ENCODE data around the gene PDLIM4. TPM values are rescaled to one million over a fixed set of nuclear protein-coding genes. Genes with fewer than 3 reads are reported as not detected.
A peak's percentile ranks its signal among the peaks of the same experiment; 100 is the strongest.

PDLIM4 gene
- total and polyA plus RNA-seq, 2 experiments from 2014 or later = 84.4 to 156 TPM

DNA sequence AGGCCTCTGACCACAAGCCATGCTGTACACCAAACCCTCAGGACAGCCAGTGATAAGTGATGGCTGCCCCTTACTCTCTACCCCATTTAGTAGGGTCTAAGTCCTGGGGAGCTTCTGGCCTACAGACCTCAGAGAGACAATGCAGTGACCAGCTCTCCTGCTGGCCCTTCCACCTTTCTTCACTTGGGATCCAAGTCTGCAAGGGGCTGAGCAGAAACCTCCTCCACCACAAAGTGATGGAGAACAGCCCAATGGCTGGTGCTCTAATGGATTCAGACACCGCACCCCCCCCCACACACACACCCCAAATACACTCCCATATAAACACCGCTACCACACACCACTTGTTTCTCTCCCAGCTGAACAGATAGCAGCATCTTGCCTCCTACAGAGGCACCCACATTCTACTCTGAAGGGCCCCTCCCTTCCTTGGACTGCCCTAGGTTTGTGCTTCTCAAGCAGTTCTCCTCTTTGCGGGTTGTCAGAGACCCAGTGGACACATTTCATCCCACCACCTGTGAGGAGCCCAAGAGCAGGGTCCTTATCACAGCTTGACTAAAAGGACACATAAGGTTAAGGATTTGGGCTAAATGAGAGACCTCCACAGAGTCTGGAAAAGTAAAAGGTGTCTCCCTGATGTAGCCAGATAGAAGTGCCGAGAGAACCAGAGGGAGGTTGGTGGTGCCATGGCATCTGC lies 1.3 kb upstream of the PDLIM4 start:
- Histone ChIP-seq H3F3A (ENCODE audit: insufficient read depth) (peaks cover 24% of the 10 kb centered on the region), H3K27ac (no peak overlapping the region), H3K4me3 (no peak overlapping the region), H3K27me3 (replicated peaks; ENCODE audit: insufficient read depth) (no peaks in the 10 kb centered on the region), H3K4me1 (ENCODE audit: insufficient read depth) (peaks cover 19% of the 10 kb centered on the region), H3K9me3 (ENCODE audit: low read depth) (no peaks in the 10 kb centered on the region), H3K9me2 (ENCODE audit: insufficient read depth) (no peaks in the 10 kb centered on the region), H3K9ac (no peak overlapping the region), H3K79me2 (ENCODE audit: insufficient read depth) (peaks cover 36% of the 10 kb centered on the region), H4K20me1 (ENCODE audit: insufficient read depth) (no peaks in the 10 kb centered on the region), H3K36me3 (ENCODE audit: low read depth) (no peaks in the 10 kb centered on the region), H3K4me2 (ENCODE audit: unreplicated experiment) (no peak overlapping the region), H2AFZ (no peak overlapping the region)
- no peak for DNase-seq
- in situ Hi-C loops (cut with MboI) = no loop called here
- 85 to 94% methylated on average over 4 of the region's 4 CpGs for WGBS, 2 experiments (ENCODE audit: low coverage in 1 of 2, low lambda C conversion rate in 2 of 2, missing lambda C conversion rate in 2 of 2)
- no peak for TF ChIP-seq EZH2 (IDR thresholded peaks at IDR 0.05; ENCODE audit: insufficient read depth, poor library complexity, severe bottlenecking)

- Histone ChIP-seq H3K79me2 (ENCODE audit: insufficient read depth) (peaks cover 42% of the 10 kb centered on the region), H3K27ac (peak overlapping the region; percentile 96), H3K27me3 (replicated peaks; ENCODE audit: insufficient read depth) (no peaks in the 10 kb centered on the region), H3F3A (ENCODE audit: insufficient read depth) (peaks cover 24% of the 10 kb centered on the region), H3K4me3 (peak overlapping the region; percentile 93; the same call in 1 of the 2 replicates), H4K20me1 (ENCODE audit: insufficient read depth) (no peaks in the 10 kb centered on the region), H3K9me3 (ENCODE audit: low read depth) (no peaks in the 10 kb centered on the region), H3K4me1 (ENCODE audit: insufficient read depth) (peaks cover 25% of the 10 kb centered on the region), H3K4me2 (ENCODE audit: unreplicated experiment) (no peak overlapping the region), H3K9me2 (ENCODE audit: insufficient read depth) (no peaks in the 10 kb centered on the region), H3K36me3 (ENCODE audit: low read depth) (no peaks in the 10 kb centered on the region), H2AFZ (peak overlapping the region; percentile 80), H3K9ac (peak overlapping the region; percentile 100)
- in situ Hi-C loops (cut with MboI) = no loop called here
- no peak for TF ChIP-seq EZH2 (IDR thresholded peaks at IDR 0.05; ENCODE audit: insufficient read depth, poor library complexity, severe bottlenecking)
- TF ChIP-seq EZH2phosphoT487 (IDR thresholded peaks at IDR 0.05; ENCODE audit: insufficient read depth, low read depth) = no peak
- 79 to 82% methylated on average over 6 of the region's 6 CpGs for WGBS, 2 experiments (ENCODE audit: low coverage in 1 of 2, low lambda C conversion rate in 2 of 2, missing lambda C conversion rate in 2 of 2)
- no peak for DNase-seq
Observed at GRCh38 chr5:132256783-132257130, 739 bp upstream of the PDLIM4 start.

GRCh38 chr5:132258102-132259068 lies 889 bp downstream of the PDLIM4 start:
- peak; percentile 87 for DNase-seq
- no peaks in the 10 kb centered on the region for H3K36me3 ChIP-seq (ENCODE audit: low read depth)
- H2AFZ ChIP-seq = peak overlapping the region; percentile 45
- peak overlapping the region; percentile 100 for H3K9ac ChIP-seq
- 1% methylated on average over 18 to 19 of the region's 19 CpGs for WGBS, 2 experiments (ENCODE audit: low coverage in 1 of 2, low lambda C conversion rate in 2 of 2, missing lambda C conversion rate in 2 of 2)
- H3K27ac ChIP-seq = peak overlapping the region; percentile 96
- peaks cover 32% of the 10 kb centered on the region for H3K4me1 ChIP-seq (ENCODE audit: insufficient read depth)
- H4K20me1 ChIP-seq (ENCODE audit: insufficient read depth) = no peaks in the 10 kb centered on the region
- peak overlapping the region; percentile 100 for H3K4me2 ChIP-seq (ENCODE audit: unreplicated experiment)
- peaks cover 31% of the 10 kb centered on the region for H3F3A ChIP-seq (ENCODE audit: insufficient read depth)
- H3K27me3 ChIP-seq (replicated peaks; ENCODE audit: insufficient read depth) = no peaks in the 10 kb centered on the region
- H3K9me2 ChIP-seq (ENCODE audit: insufficient read depth) = no peaks in the 10 kb centered on the region
- H3K4me3 ChIP-seq = peak overlapping the region; percentile 93
- no peak for TF ChIP-seq EZH2 (IDR thresholded peaks at IDR 0.05; ENCODE audit: insufficient read depth, poor library complexity, severe bottlenecking)
- TF ChIP-seq EZH2phosphoT487 (IDR thresholded peaks at IDR 0.05; ENCODE audit: insufficient read depth, low read depth) = no peak
- peaks cover 49% of the 10 kb centered on the region for H3K79me2 ChIP-seq (ENCODE audit: insufficient read depth)
- in situ Hi-C loops (cut with MboI) = no loop called here
- no peaks in the 10 kb centered on the region for H3K9me3 ChIP-seq (ENCODE audit: low read depth)

- Histone ChIP-seq H3F3A (ENCODE audit: insufficient read depth) (peaks cover 37% of the 10 kb centered on the region), H3K9me3 (ENCODE audit: low read depth) (no peaks in the 10 kb centered on the region), H3K4me2 (ENCODE audit: unreplicated experiment) (peak overlapping the region; percentile 100), H3K4me3 (peak overlapping the region; percentile 93), H4K20me1 (ENCODE audit: insufficient read depth) (no peaks in the 10 kb centered on the region), H2AFZ (no peak overlapping the region), H3K27ac (peak overlapping the region; percentile 96), H3K9me2 (ENCODE audit: insufficient read depth) (no peaks in the 10 kb centered on the region), H3K27me3 (replicated peaks; ENCODE audit: insufficient read depth) (no peaks in the 10 kb centered on the region), H3K36me3 (ENCODE audit: low read depth) (no peaks in the 10 kb centered on the region), H3K4me1 (ENCODE audit: insufficient read depth) (peaks cover 41% of the 10 kb centered on the region), H3K79me2 (ENCODE audit: insufficient read depth) (peaks cover 49% of the 10 kb centered on the region), H3K9ac (peak overlapping the region; percentile 100)
- TF ChIP-seq EZH2 (IDR thresholded peaks at IDR 0.05; ENCODE audit: insufficient read depth, poor library complexity, severe bottlenecking) = no peak
- 0 out of 2 replicates have a peak, but pooled peaks have one; percentile 38 for TF ChIP-seq EZH2phosphoT487 (IDR thresholded peaks at IDR 0.05; ENCODE audit: insufficient read depth, low read depth)
- peak; percentile 98 for DNase-seq
- WGBS, 2 experiments (ENCODE audit: low coverage in 1 of 2, low lambda C conversion rate in 2 of 2, missing lambda C conversion rate in 2 of 2) = 3 to 4% methylated on average over 24 of the region's 24 CpGs
- in situ Hi-C loops (cut with MboI) = no loop called here
Observed at GRCh38 chr5:132259069-132259851, 1.8 kb downstream of the PDLIM4 start.

All from GM23248 (cell line).